ENCODE measurements around the gene SCTR.

The SCTR gene

GRCh38 chr2:119550346-119550745 lies 26.1 kb upstream of the SCTR start:
- TF ChIP-seq POLR2AphosphoS5 (IDR thresholded peaks at IDR 0.05; ENCODE audit: low read depth) (no peak), GABPA (IDR thresholded peaks at IDR 0.05; ENCODE audit: low read depth) (no peak), SPI1 (IDR thresholded peaks at IDR 0.05; ENCODE audit: borderline replicate concordance, low read depth) (no peak), REST (IDR thresholded peaks at IDR 0.05; ENCODE audit: insufficient replicate concordance, low read depth) (no peak), CTCF (IDR thresholded peaks at IDR 0.05; ENCODE audit: insufficient read depth, low read length) (no peak)
- Histone ChIP-seq H3K27ac (replicated peaks) (no peak overlapping the region), H3K27me3 (ENCODE audit: insufficient read depth, poor library complexity, severe bottlenecking) (peaks cover 7% of the 10 kb centered on the region), H3K4me3 (replicated peaks; ENCODE audit: insufficient read depth, low read length) (no peak overlapping the region)
- no peak for DNase-seq (ENCODE audit: low read depth in 1 of 2, low spot score in 1 of 2)

- TF ChIP-seq REST (IDR thresholded peaks at IDR 0.05; ENCODE audit: insufficient replicate concordance, low read depth) = no peak
- no peak for TF ChIP-seq POLR2AphosphoS5 (IDR thresholded peaks at IDR 0.05; ENCODE audit: low read depth)
- TF ChIP-seq SPI1 (IDR thresholded peaks at IDR 0.05; ENCODE audit: borderline replicate concordance, low read depth) = no peak
- no peak for TF ChIP-seq CTCF (IDR thresholded peaks at IDR 0.05; ENCODE audit: insufficient read depth, low read length)
- no peak for TF ChIP-seq GABPA (IDR thresholded peaks at IDR 0.05; ENCODE audit: low read depth)
Observed at GRCh38 chr2:119549241-119549640, 25.0 kb upstream of the SCTR start.

GRCh38 chr2:119548516-119549120 lies 24.3 kb upstream of the SCTR start:
- H3K4me3 ChIP-seq (replicated peaks; ENCODE audit: insufficient read depth, low read length) = no peak overlapping the region
- H3K27me3 ChIP-seq (ENCODE audit: insufficient read depth, poor library complexity, severe bottlenecking) = peaks cover 17% of the 10 kb centered on the region
- no peak for TF ChIP-seq GABPA (IDR thresholded peaks at IDR 0.05; ENCODE audit: low read depth)
- no peak for TF ChIP-seq POLR2AphosphoS5 (IDR thresholded peaks at IDR 0.05; ENCODE audit: low read depth)
- no peak for TF ChIP-seq REST (IDR thresholded peaks at IDR 0.05; ENCODE audit: insufficient replicate concordance, low read depth)
- no peak for TF ChIP-seq SPI1 (IDR thresholded peaks at IDR 0.05; ENCODE audit: borderline replicate concordance, low read depth)
- no peak for TF ChIP-seq CTCF (IDR thresholded peaks at IDR 0.05; ENCODE audit: insufficient read depth, low read length)
- H3K27ac ChIP-seq (replicated peaks) = no peak overlapping the region
- no peak for DNase-seq (ENCODE audit: low read depth in 1 of 2, low spot score in 1 of 2)

More at GRCh38 chr2:119549241-119549640, 25.0 kb upstream of the SCTR start:
- no peak for DNase-seq (ENCODE audit: low read depth in 1 of 2, low spot score in 1 of 2)
- Histone ChIP-seq H3K27me3 (ENCODE audit: insufficient read depth, poor library complexity, severe bottlenecking) (peaks cover 12% of the 10 kb centered on the region), H3K27ac (replicated peaks) (no peak overlapping the region), H3K4me3 (replicated peaks; ENCODE audit: insufficient read depth, low read length) (no peak overlapping the region)
